ENCODE data around the gene TTLL9. TPM values are rescaled to one million over a fixed set of nuclear protein-coding genes. Genes with fewer than 3 reads are reported as not detected.
"Not testable (repeated sequence)": the region's sequence is repeated elsewhere in the genome, so short reads cannot be mapped to it uniquely, and the experiment has no call there.

Gene TTLL9
- polyA plus RNA-seq, 3 donors: 0.21 TPM; not detected in 2

- H3K36me3 ChIP-seq (replicated peaks in 1 of 2; ENCODE audit: control insufficient read depth in 1 of 2, insufficient read depth in 2 of 2, low read length in 2 of 2): no peaks in the 10 kb centered on the region
- peaks cover 0 to 6% of the 10 kb centered on the region in 2 donors for H3K27me3 ChIP-seq (ENCODE audit: control insufficient read depth in 2 of 2, insufficient read depth in 2 of 2, low read length in 2 of 2)
- no peak overlapping the region for H3K9ac ChIP-seq (ENCODE audit: insufficient read depth, low read length, poor library complexity, severe bottlenecking)
- no peak overlapping the region for H3K4me3 ChIP-seq (replicated peaks in 1 of 3; ENCODE audit: low read depth in 2 of 3, low read length in 3 of 3)
- H3K4me1 ChIP-seq (ENCODE audit: control insufficient read depth in 1 of 2, insufficient read depth in 2 of 2, low read length in 2 of 2): peaks cover 3 to 9% of the 10 kb centered on the region in 2 donors
- H4K20me1 ChIP-seq (ENCODE audit: insufficient read depth, low read length): no peaks in the 10 kb centered on the region
- WGBS (ENCODE audit: insufficient coverage): 97% methylated on average over 5 of the region's 5 CpGs
- Mint-ChIP-seq H3K27me3 (ENCODE audit: low read depth in 3 of 3) (peaks cover 0 to 11% (median 8%) of the 10 kb centered on the region in 3 donors), H3K27ac (no peak overlapping the region), H3K36me3 (no peaks in the 10 kb centered on the region), H3K4me1 (peaks cover 4% of the 10 kb centered on the region), H3K4me3 (no peak overlapping the region), H3K9me3 (peaks cover 0 to 2% (median 0%) of the 10 kb centered on the region in 7 donors)
- H2AFZ ChIP-seq (ENCODE audit: insufficient read depth, low read depth, low read length, poor library complexity, severe bottlenecking): no peak overlapping the region
- no peak for TF ChIP-seq CTCF (IDR thresholded peaks at IDR 0.05)
- H3K27ac ChIP-seq (ENCODE audit: low read depth in 1 of 2, low read length in 2 of 2): no peak overlapping the region
- H3K4me2 ChIP-seq (replicated peaks; ENCODE audit: extremely low read depth, low read length, poor library complexity, severe bottlenecking): no peak overlapping the region
- intact Hi-C loops (cut with micrococcal nuclease): loop anchor here in 1 of 2 donors (5.0 to 10.0 kb wide), 2 partner anchors 209 to 266 kb away; no protein-coding TSS in a partner anchor
- H3K79me2 ChIP-seq (ENCODE audit: insufficient read depth, low read length): no peaks in the 10 kb centered on the region
- no peaks in the 10 kb centered on the region for H3K9me3 ChIP-seq (replicated peaks in 1 of 2; ENCODE audit: control insufficient read depth in 1 of 2, insufficient read depth in 1 of 2, low read length in 2 of 2)
- DNase-seq: no peak
Observed at GRCh38 chr20:31826074-31826473, 44.4 kb upstream of the TTLL9 start.

GRCh38 chr20:31827059-31827458, 43.4 kb upstream of the TTLL9 start:
- no peaks in the 10 kb centered on the region for H4K20me1 ChIP-seq (ENCODE audit: insufficient read depth, low read length)
- H3K4me1 ChIP-seq (ENCODE audit: control insufficient read depth in 1 of 2, insufficient read depth in 2 of 2, low read length in 2 of 2): peaks cover 3 to 9% of the 10 kb centered on the region in 2 donors
- no peak overlapping the region for H3K4me2 ChIP-seq (replicated peaks; ENCODE audit: extremely low read depth, low read length, poor library complexity, severe bottlenecking)
- H3K36me3 Mint-ChIP-seq: no peaks in the 10 kb centered on the region
- H3K36me3 ChIP-seq (replicated peaks in 1 of 2; ENCODE audit: control insufficient read depth in 1 of 2, insufficient read depth in 2 of 2, low read length in 2 of 2): no peaks in the 10 kb centered on the region
- H3K4me1 Mint-ChIP-seq: peaks cover 4% of the 10 kb centered on the region
- H3K9me3 ChIP-seq (replicated peaks in 1 of 2; ENCODE audit: control insufficient read depth in 1 of 2, insufficient read depth in 1 of 2, low read length in 2 of 2): no peaks in the 10 kb centered on the region
- peaks cover 0 to 2% (median 0%) of the 10 kb centered on the region in 7 donors for H3K9me3 Mint-ChIP-seq
- no peak overlapping the region for H3K27ac Mint-ChIP-seq
- no peak overlapping the region for H3K9ac ChIP-seq (ENCODE audit: insufficient read depth, low read length, poor library complexity, severe bottlenecking)
- H2AFZ ChIP-seq (ENCODE audit: insufficient read depth, low read depth, low read length, poor library complexity, severe bottlenecking): no peak overlapping the region
- intact Hi-C loops (cut with micrococcal nuclease): loop anchor here in 1 of 2 donors (5.0 to 10.0 kb wide), 2 partner anchors 208 to 265 kb away; no protein-coding TSS in a partner anchor
- 60% methylated on average over 1 of the region's 2 CpGs for WGBS (ENCODE audit: insufficient coverage)
- peaks cover 5 to 8% (median 6%) of the 10 kb centered on the region in 3 donors for H3K27me3 Mint-ChIP-seq (ENCODE audit: low read depth in 3 of 3)
- H3K4me3 Mint-ChIP-seq: no peak overlapping the region
- peaks cover 0 to 6% of the 10 kb centered on the region in 2 donors for H3K27me3 ChIP-seq (ENCODE audit: control insufficient read depth in 2 of 2, insufficient read depth in 2 of 2, low read length in 2 of 2)
- H3K4me3 ChIP-seq (replicated peaks in 1 of 3; ENCODE audit: low read depth in 2 of 3, low read length in 3 of 3): no peak overlapping the region
- no peaks in the 10 kb centered on the region for H3K79me2 ChIP-seq (ENCODE audit: insufficient read depth, low read length)
- DNase-seq: no peak
- no peak overlapping the region for H3K27ac ChIP-seq (ENCODE audit: low read depth in 1 of 2, low read length in 2 of 2)
- no peak for TF ChIP-seq CTCF (IDR thresholded peaks at IDR 0.05)

- H3K27ac ChIP-seq (ENCODE audit: low read depth in 1 of 2, low read length in 2 of 2); DNase-seq; H3K4me1 ChIP-seq (ENCODE audit: control insufficient read depth in 1 of 2, insufficient read depth in 2 of 2, low read length in 2 of 2); H4K20me1 ChIP-seq (ENCODE audit: insufficient read depth, low read length); H3K27ac Mint-ChIP-seq; H2AFZ ChIP-seq (ENCODE audit: insufficient read depth, low read depth, low read length, poor library complexity, severe bottlenecking); H3K4me1 Mint-ChIP-seq; H3K27me3 ChIP-seq (ENCODE audit: control insufficient read depth in 2 of 2, insufficient read depth in 2 of 2, low read length in 2 of 2); H3K4me2 ChIP-seq (replicated peaks; ENCODE audit: extremely low read depth, low read length, poor library complexity, severe bottlenecking); H3K9me3 Mint-ChIP-seq; H3K4me3 Mint-ChIP-seq; H3K27me3 Mint-ChIP-seq (ENCODE audit: low read depth in 3 of 3); H3K36me3 ChIP-seq (replicated peaks in 1 of 2; ENCODE audit: control insufficient read depth in 1 of 2, insufficient read depth in 2 of 2, low read length in 2 of 2); H3K79me2 ChIP-seq (ENCODE audit: insufficient read depth, low read length); H3K9ac ChIP-seq (ENCODE audit: insufficient read depth, low read length, poor library complexity, severe bottlenecking); H3K36me3 Mint-ChIP-seq; H3K4me3 ChIP-seq (replicated peaks in 1 of 3; ENCODE audit: low read depth in 2 of 3, low read length in 3 of 3); H3K9me3 ChIP-seq (replicated peaks in 1 of 2; ENCODE audit: control insufficient read depth in 1 of 2, insufficient read depth in 1 of 2, low read length in 2 of 2): not testable (repeated sequence)
- intact Hi-C loops (cut with micrococcal nuclease): loop anchor here in 1 of 2 donors (5.0 to 10.0 kb wide), 2 partner anchors 207 to 264 kb away; no protein-coding TSS in a partner anchor
- 100% methylated on average over 4 of the region's 11 CpGs for WGBS (ENCODE audit: insufficient coverage)
Observed at GRCh38 chr20:31828016-31828415, 42.4 kb upstream of the TTLL9 start.

Measured in CD14-positive monocyte (primary cell).